CD14-positive monocyte (primary cell): ENCODE measurements around the gene MAP3K9. TPM values are rescaled to one million over a fixed set of nuclear protein-coding genes. Genes with fewer than 3 reads are reported as not detected.

Source experiments
- DNase-seq, 3 donors: peaks; one replicate each; pipeline ENCODE4 v3.0.0-alpha.2; 2011 to 2022
- H2AFZ ChIP-seq: 2 replicates; pipeline ENCODE4 v1.6.0; 2012; ENCODE audit warnings: mild to moderate bottlenecking, low read depth, low read length, inconsistent platforms; ENCODE audit not compliant: insufficient read depth, poor library complexity, severe bottlenecking
- H3K27ac ChIP-seq, 2 donors: 1 replicate in 1 of 2; 2 replicates in 1 of 2; pipeline ENCODE4 v1.5.1; 2012 to 2013; ENCODE audit warnings: low read length in 2 of 2, control low read depth in 1 of 2, inconsistent platforms in 1 of 2, low read depth in 1 of 2, mild to moderate bottlenecking in 1 of 2
- H3K27me3 ChIP-seq, 2 donors: one replicate each; pipeline versions ENCODE4 v1.6.0 to v1.6.1; 2011 to 2013; ENCODE audit warnings: low read length in 2 of 2; ENCODE audit not compliant: control insufficient read depth in 2 of 2, insufficient read depth in 2 of 2
- H3K36me3 ChIP-seq, 2 donors: replicated peaks in 1 of 2; 1 replicate in 1 of 2; 2 replicates in 1 of 2; pipeline versions ENCODE4 v1.5.1 to v1.6.1; 2012 to 2013; ENCODE audit warnings: low read length in 2 of 2, control low read depth in 1 of 2, inconsistent platforms in 1 of 2, mild to moderate bottlenecking in 1 of 2; ENCODE audit not compliant: insufficient read depth in 2 of 2, control insufficient read depth in 1 of 2
- H3K4me1 ChIP-seq, 2 donors: 1 replicate in 1 of 2; 2 replicates in 1 of 2; pipeline versions ENCODE4 v1.5.1 to v1.6.1; 2012 to 2013; ENCODE audit warnings: low read length in 2 of 2, control low read depth in 1 of 2, inconsistent platforms in 1 of 2, mild to moderate bottlenecking in 1 of 2, moderate library complexity in 1 of 2; ENCODE audit not compliant: insufficient read depth in 2 of 2, control insufficient read depth in 1 of 2
- H3K4me2 ChIP-seq: replicated peaks from 2 replicates; pipeline ENCODE3; 2012; ENCODE audit warnings: low read length, moderate library complexity, mild to moderate bottlenecking; ENCODE audit not compliant: poor library complexity, severe bottlenecking; ENCODE audit errors: extremely low read depth
- H3K4me3 ChIP-seq, 3 experiments: fragments of 200-600 bp in 1 of 3; sonication (generic) in 1 of 3; replicated peaks in 1 of 3; 1 replicate in 2 of 3; 2 replicates in 1 of 3; pipeline ENCODE4 v1.5.1; 2011 to 2013; ENCODE audit warnings: low read length in 3 of 3, mild to moderate bottlenecking in 3 of 3, control low read depth in 2 of 3, low read depth in 2 of 3, inconsistent platforms in 1 of 3, moderate library complexity in 1 of 3
- H3K79me2 ChIP-seq: 2 replicates; pipeline ENCODE4 v1.6.0; 2012; ENCODE audit warnings: mild to moderate bottlenecking, control low read depth, inconsistent platforms, low read length, moderate library complexity; ENCODE audit not compliant: insufficient read depth
- H3K9ac ChIP-seq: 2 replicates; pipeline ENCODE4 v1.6.0; 2017; ENCODE audit warnings: low read length, mild to moderate bottlenecking; ENCODE audit not compliant: insufficient read depth, poor library complexity, severe bottlenecking
- H3K9me3 ChIP-seq, 2 donors: replicated peaks in 1 of 2; 1 replicate in 1 of 2; 2 replicates in 1 of 2; pipeline versions ENCODE4 v1.5.1 to v1.6.1; 2012 to 2013; ENCODE audit warnings: low read length in 2 of 2, control low read depth in 1 of 2; ENCODE audit not compliant: control insufficient read depth in 1 of 2, insufficient read depth in 1 of 2
- H4K20me1 ChIP-seq: 2 replicates; pipeline ENCODE4 v1.6.0; 2012; ENCODE audit warnings: mild to moderate bottlenecking, low read length, control low read depth, moderate library complexity; ENCODE audit not compliant: insufficient read depth
- H3K27ac Mint-ChIP-seq, 7 donors: one replicate each; pipeline ENCODE4 v1.8.0; 2020; ENCODE audit warnings: mild to moderate bottlenecking in 7 of 7, mixed read lengths in 7 of 7, moderate library complexity in 6 of 7, inconsistent platforms in 2 of 7
- H3K27me3 Mint-ChIP-seq, 3 donors: one replicate each; pipeline ENCODE4 v1.8.0; 2021 to 2022; ENCODE audit warnings: low read depth in 3 of 3, mild to moderate bottlenecking in 3 of 3, mixed read lengths in 3 of 3, moderate library complexity in 3 of 3, inconsistent platforms in 1 of 3
- H3K36me3 Mint-ChIP-seq, 2 donors: one replicate each; pipeline ENCODE4 v1.8.0; 2020; ENCODE audit warnings: mixed read lengths in 2 of 2, inconsistent platforms in 1 of 2, mild to moderate bottlenecking in 1 of 2
- H3K4me1 Mint-ChIP-seq: one replicate; pipeline ENCODE4 v1.8.0; 2020; ENCODE audit warnings: mild to moderate bottlenecking, mixed read lengths
- H3K4me3 Mint-ChIP-seq, 2 donors: one replicate each; pipeline ENCODE4 v1.8.0; 2020; ENCODE audit warnings: mild to moderate bottlenecking in 2 of 2, mixed read lengths in 2 of 2, moderate library complexity in 1 of 2
- H3K9me3 Mint-ChIP-seq, 7 donors: one replicate each; pipeline ENCODE4 v1.8.0; 2020 to 2022; ENCODE audit warnings: mixed read lengths in 7 of 7, mild to moderate bottlenecking in 6 of 7, moderate library complexity in 6 of 7, inconsistent platforms in 2 of 7
- CTCF ChIP-seq: fragments of 200-600 bp; IDR thresholded peaks from one replicate; pipeline ENCODE4 v1.8.0; 2022; ENCODE audit warnings: antibody characterized with exemption, mild to moderate bottlenecking
- WGBS: methylation state at CpG from one replicate; pipeline ENCODE4 v1.1.5; 2013; ENCODE audit warnings: missing lambda C conversion rate; ENCODE audit not compliant: insufficient coverage; 5-methylcytosine and 5-hydroxymethylcytosine counted together
- intact Hi-C, 2 donors: fragments of 100-400 bp; cut with micrococcal nuclease; formaldehyde crosslinking; loops; one replicate each; pipeline versions ENCODE4 v1.15.0 to v1.15.1; 2023
- polyA plus RNA-seq, 3 donors: library from polyadenylated mRNA; depleted of rRNA in 1 of 3; unstranded in 2 of 3; stranded (reverse) in 1 of 3; fragments of 300-500 nt in 2 of 3; fragments of >200 nt in 1 of 3; fragmentation: Illumina TruSeq in 2 of 3; gene quantifications; 1 replicate in 2 of 3; 2 replicates in 1 of 3; pipeline ENCODE4 v1.2.3, GENCODE V29; 2012 to 2021

MAP3K9 gene
- polyA plus RNA-seq, 3 donors, result 0.01 TPM; not detected in 2

GRCh38 chr14:70812124-70812818, 3.0 kb upstream of the MAP3K9 start:
- Histone ChIP-seq H3K36me3 (no peaks in the 10 kb centered on the region), H4K20me1 (no peaks in the 10 kb centered on the region), H2AFZ (no peak overlapping the region), H3K4me1 (peaks cover 11 to 14% of the 10 kb centered on the region in 2 donors), H3K79me2 (no peaks in the 10 kb centered on the region), H3K4me2 (no peak overlapping the region), H3K9me3 (no peaks in the 10 kb centered on the region), H3K27me3 (peaks cover 31 to 58% of the 10 kb centered on the region in 2 donors), H3K9ac (no peak overlapping the region), H3K4me3 (no peak overlapping the region), H3K27ac (no peak overlapping the region)
- no peak for DNase-seq
- Mint-ChIP-seq H3K4me3 (no peak overlapping the region), H3K9me3 (peaks cover 0 to 14% (median 2%) of the 10 kb centered on the region in 7 donors), H3K4me1 (peaks cover 14% of the 10 kb centered on the region), H3K27me3 (peaks cover 18 to 29% (median 21%) of the 10 kb centered on the region in 3 donors), H3K36me3 (peaks cover 0 to 4% of the 10 kb centered on the region in 2 donors), H3K27ac (no peak overlapping the region)
- intact Hi-C loops, result loop anchor here in 1 of 2 donors (10.0 kb wide), 2 partner anchors 187 to 997 kb away; no protein-coding TSS in a partner anchor
- TF ChIP-seq CTCF, result no peak
- WGBS, result 100% methylated on average over 2 of the region's 2 CpGs

- Histone ChIP-seq H3K9me3 (no peaks in the 10 kb centered on the region), H3K36me3 (no peaks in the 10 kb centered on the region), H3K4me1 (peaks cover 11 to 14% of the 10 kb centered on the region in 2 donors), H3K27ac (no peak overlapping the region), H3K4me2 (no peak overlapping the region), H2AFZ (no peak overlapping the region), H3K27me3 (peaks cover 33 to 65% of the 10 kb centered on the region in 2 donors), H3K79me2 (no peaks in the 10 kb centered on the region), H3K9ac (no peak overlapping the region), H3K4me3 (no peak overlapping the region), H4K20me1 (no peaks in the 10 kb centered on the region)
- H3K4me3 Mint-ChIP-seq, result no peak overlapping the region
- peaks cover 0 to 8% of the 10 kb centered on the region in 2 donors for H3K36me3 Mint-ChIP-seq
- 100% methylated on average over 1 of the region's 2 CpGs for WGBS
- H3K9me3 Mint-ChIP-seq, result peaks cover 0 to 19% (median 2%) of the 10 kb centered on the region in 7 donors
- intact Hi-C loops, result loop anchor here in 1 of 2 donors (10.0 kb wide), 2 partner anchors 187 to 997 kb away; no protein-coding TSS in a partner anchor
- no peak for TF ChIP-seq CTCF
- peaks cover 14% of the 10 kb centered on the region for H3K4me1 Mint-ChIP-seq
- DNase-seq, result no peak
- no peak overlapping the region for H3K27ac Mint-ChIP-seq
- H3K27me3 Mint-ChIP-seq, result peaks cover 25 to 35% (median 27%) of the 10 kb centered on the region in 3 donors
Measured at GRCh38 chr14:70811578-70811977, 2.3 kb upstream of the MAP3K9 start.
